Raji (cell line): ENCODE data around the gene FNTB.

ENCODE experiments used
- POLR2A ChIP-seq: IDR thresholded peaks from 2 replicates; pipeline ENCODE4 v1.6.1; 2011; ENCODE audit warnings: low read depth, low read length, control low read depth; ENCODE audit not compliant: insufficient read depth

Gene FNTB

GRCh38 chr14:65098586-65098985 is 111.9 kb downstream of the FNTB start:
- no peak for TF ChIP-seq POLR2A

- TF ChIP-seq POLR2A, result no peak
These were observed 114.3 kb downstream of the FNTB start for GRCh38 chr14:65100922-65101541.

- TF ChIP-seq POLR2A, result no peak
These were observed 115.1 kb downstream of the FNTB start for GRCh38 chr14:65101631-65102440.

- TF ChIP-seq POLR2A, result peak; percentile 86
These were observed 115.9 kb downstream of the FNTB start, which contains the start of gene MAX for GRCh38 chr14:65102441-65103149. Gene MAX (minus strand): TSS chr14:65102517. CDS start chr14:65102339, 178 bp downstream.

GRCh38 chr14:65103150-65103760 is 116.6 kb downstream of the FNTB start:
- TF ChIP-seq POLR2A, result peak; percentile 4; the same call in 1 of the 2 replicates

GRCh38 chr14:65104791-65105190 is 118.1 kb downstream of the FNTB start:
- TF ChIP-seq POLR2A, result no peak

GRCh38 chr14:65106316-65106715 is 119.6 kb downstream of the FNTB start:
- no peak for TF ChIP-seq POLR2A

- TF ChIP-seq POLR2A, result no peak
These were observed 120.0 kb downstream of the FNTB start for GRCh38 chr14:65106736-65107135.

GRCh38 chr14:65107200-65107599 is 120.5 kb downstream of the FNTB start:
- no peak for TF ChIP-seq POLR2A

- no peak for TF ChIP-seq POLR2A
These were observed 122.7 kb downstream of the FNTB start for GRCh38 chr14:65109357-65109756.

GRCh38 chr14:65110525-65110924 is 123.8 kb downstream of the FNTB start:
- no peak for TF ChIP-seq POLR2A
